ENCODE measurements around the gene DEPDC5.

DEPDC5 gene

GRCh38 chr22:31850135-31850534 is 96.3 kb downstream of the DEPDC5 start:
- POLR2A ChIA-PET: no interaction called here
- TF ChIP-seq FOXA1 (IDR thresholded peaks at IDR 0.05) (no peak), PKNOX1 (IDR thresholded peaks at IDR 0.05) (no peak), ARNT (IDR thresholded peaks at IDR 0.05) (no peak), ZNF384 (IDR thresholded peaks at IDR 0.05) (no peak), TARDBP (IDR thresholded peaks at IDR 0.05) (no peak), HDGF (IDR thresholded peaks at IDR 0.05; ENCODE audit: borderline replicate concordance) (no peak)
- no peak for DNase-seq (ENCODE audit: extremely low spot score)
- CTCF ChIA-PET: no interaction called here

GRCh38 chr22:31852691-31853421 is 99.0 kb downstream of the DEPDC5 start:
- no peak for DNase-seq (ENCODE audit: extremely low spot score)
- ChIA-PET CTCF (no interaction called here), POLR2A (no interaction called here)
- TF ChIP-seq HDGF (IDR thresholded peaks at IDR 0.05; ENCODE audit: borderline replicate concordance) (no peak), ZNF384 (IDR thresholded peaks at IDR 0.05) (no peak), PKNOX1 (IDR thresholded peaks at IDR 0.05) (no peak), CTBP1 (IDR thresholded peaks at IDR 0.05; ENCODE audit: borderline replicate concordance) (no peak), ARNT (IDR thresholded peaks at IDR 0.05) (no peak), FOXM1 (IDR thresholded peaks at IDR 0.05; ENCODE audit: borderline replicate concordance) (no peak), ELF4 (IDR thresholded peaks at IDR 0.05) (no peak), FOXK2 (IDR thresholded peaks at IDR 0.05) (no peak), SUZ12 (IDR thresholded peaks at IDR 0.05) (no peak), TARDBP (IDR thresholded peaks at IDR 0.05) (no peak), LEF1 (IDR thresholded peaks at IDR 0.05; ENCODE audit: borderline replicate concordance) (no peak), NFRKB (IDR thresholded peaks at IDR 0.05) (no peak), FOXA1 (IDR thresholded peaks at IDR 0.05) (no peak), SP1 (IDR thresholded peaks at IDR 0.05) (no peak), L3MBTL2 (conservative IDR thresholded peaks at IDR 0.05) (no peak), BHLHE40 (IDR thresholded peaks at IDR 0.05; ENCODE audit: borderline replicate concordance) (no peak)

- CTCF ChIA-PET: no interaction called here
- TF ChIP-seq PKNOX1 (IDR thresholded peaks at IDR 0.05) (no peak), ARNT (IDR thresholded peaks at IDR 0.05) (no peak), ELF4 (IDR thresholded peaks at IDR 0.05) (no peak), HDGF (IDR thresholded peaks at IDR 0.05; ENCODE audit: borderline replicate concordance) (no peak), LEF1 (IDR thresholded peaks at IDR 0.05; ENCODE audit: borderline replicate concordance) (no peak), FOXK2 (IDR thresholded peaks at IDR 0.05) (no peak), FOXM1 (IDR thresholded peaks at IDR 0.05; ENCODE audit: borderline replicate concordance) (no peak), L3MBTL2 (conservative IDR thresholded peaks at IDR 0.05) (no peak), ZNF384 (IDR thresholded peaks at IDR 0.05) (no peak), SP1 (IDR thresholded peaks at IDR 0.05) (no peak)
- DNase-seq (ENCODE audit: extremely low spot score): no peak
- POLR2A ChIA-PET: no interaction called here
Measured at GRCh38 chr22:31853736-31854495, 100.1 kb downstream of the DEPDC5 start.

GRCh38 chr22:31857247-31857646 is 103.4 kb downstream of the DEPDC5 start:
- POLR2A ChIA-PET: no interaction called here
- peak; percentile 48 for DNase-seq (ENCODE audit: extremely low spot score)
- TF ChIP-seq NFRKB (IDR thresholded peaks at IDR 0.05) (no peak), TARDBP (IDR thresholded peaks at IDR 0.05) (no peak), BHLHE40 (IDR thresholded peaks at IDR 0.05; ENCODE audit: borderline replicate concordance) (no peak), ARNT (IDR thresholded peaks at IDR 0.05) (no peak), HDGF (IDR thresholded peaks at IDR 0.05; ENCODE audit: borderline replicate concordance) (no peak), LEF1 (IDR thresholded peaks at IDR 0.05; ENCODE audit: borderline replicate concordance) (no peak), L3MBTL2 (conservative IDR thresholded peaks at IDR 0.05) (no peak), FOXM1 (IDR thresholded peaks at IDR 0.05; ENCODE audit: borderline replicate concordance) (no peak), FOXA1 (IDR thresholded peaks at IDR 0.05) (no peak), PKNOX1 (IDR thresholded peaks at IDR 0.05) (no peak), CTBP1 (IDR thresholded peaks at IDR 0.05; ENCODE audit: borderline replicate concordance) (no peak), ZNF384 (IDR thresholded peaks at IDR 0.05) (no peak), SP1 (IDR thresholded peaks at IDR 0.05) (no peak), FOXK2 (IDR thresholded peaks at IDR 0.05) (no peak), SUZ12 (IDR thresholded peaks at IDR 0.05) (no peak), ELF4 (IDR thresholded peaks at IDR 0.05) (no peak)
- CTCF ChIA-PET: interaction anchor here (1.1 kb wide), 1 partner anchor 113 kb away, joined by 4 read pairs; no protein-coding TSS in a partner anchor

GRCh38 chr22:31861226-31861840 is 107.5 kb downstream of the DEPDC5 start:
- no peak for DNase-seq (ENCODE audit: extremely low spot score)
- POLR2A ChIA-PET: no interaction called here
- CTCF ChIA-PET: no interaction called here
- TF ChIP-seq FOXK2 (IDR thresholded peaks at IDR 0.05): no peak
- TF ChIP-seq CTBP1 (IDR thresholded peaks at IDR 0.05; ENCODE audit: borderline replicate concordance): no peak
- no peak for TF ChIP-seq HDGF (IDR thresholded peaks at IDR 0.05; ENCODE audit: borderline replicate concordance)
- no peak for TF ChIP-seq LEF1 (IDR thresholded peaks at IDR 0.05; ENCODE audit: borderline replicate concordance)
- TF ChIP-seq ELF4 (IDR thresholded peaks at IDR 0.05): no peak
- no peak for TF ChIP-seq PKNOX1 (IDR thresholded peaks at IDR 0.05)
- TF ChIP-seq FOXA1 (IDR thresholded peaks at IDR 0.05): no peak
- TF ChIP-seq TARDBP (IDR thresholded peaks at IDR 0.05): no peak
- TF ChIP-seq SUZ12 (IDR thresholded peaks at IDR 0.05): no peak
- TF ChIP-seq BHLHE40 (IDR thresholded peaks at IDR 0.05; ENCODE audit: borderline replicate concordance): no peak
- no peak for TF ChIP-seq NFRKB (IDR thresholded peaks at IDR 0.05)
- TF ChIP-seq SP1 (IDR thresholded peaks at IDR 0.05): no peak
- TF ChIP-seq L3MBTL2 (conservative IDR thresholded peaks at IDR 0.05): no peak
- TF ChIP-seq FOXM1 (IDR thresholded peaks at IDR 0.05; ENCODE audit: borderline replicate concordance): no peak
- no peak for TF ChIP-seq ARNT (IDR thresholded peaks at IDR 0.05)
- TF ChIP-seq ZNF384 (IDR thresholded peaks at IDR 0.05): no peak

Measured in HEK293T (cell line).